Right lobe of liver (tissue), 6 donors: ENCODE data around the gene METRNL. TPM values are rescaled to one million over a fixed set of nuclear protein-coding genes. Genes with fewer than 3 reads are reported as not detected.

ENCODE experiments used
- ATAC-seq, 4 donors: fragments of 200-7000 bp; cut with Tn5 transposase; one replicate each; pipeline ENCODE4 v1.9.1; 2020; ENCODE audit warnings: mild to moderate bottlenecking in 4 of 4, moderate library complexity in 4 of 4
- DNase-seq, 3 donors: peaks; one replicate each; pipeline ENCODE4 v3.0.0-alpha.2; 2020
- H3K27ac ChIP-seq, 3 donors: fragments of 200-600 bp; one replicate each; pipeline ENCODE4 v1.8.0; 2022
- H3K27me3 ChIP-seq, 2 donors: fragments of 200-600 bp; one replicate each; pipeline ENCODE4 v1.8.0; 2022
- H3K36me3 ChIP-seq, 4 donors: fragments of 200-600 bp; sonication (generic) in 1 of 4; one replicate each; pipeline versions ENCODE4 v1.5.1 to v1.8.0; 2017 to 2022; ENCODE audit warnings: control low read depth in 1 of 4
- H3K4me1 ChIP-seq, 4 donors: fragments of 200-600 bp; sonication (generic) in 1 of 4; one replicate each; pipeline versions ENCODE4 v1.5.1 to v1.8.0; 2017 to 2022; ENCODE audit warnings: control low read depth in 1 of 4
- H3K4me3 ChIP-seq, 3 donors: fragments of 200-600 bp; one replicate each; pipeline ENCODE4 v1.8.0; 2022
- H3K9me3 ChIP-seq, 4 donors: fragments of 200-600 bp; sonication (generic) in 1 of 4; one replicate each; pipeline versions ENCODE4 v1.5.1 to v1.8.0; 2017 to 2022; ENCODE audit warnings: control low read depth in 1 of 4
- CTCF ChIP-seq, 4 donors: fragments of 200-600 bp in 3 of 4; fragments of 450-650 bp in 1 of 4; IDR thresholded peaks; one replicate each; pipeline versions ENCODE4 v1.5.1 to v1.8.0; 2016 to 2022; ENCODE audit warnings: antibody characterized with exemption in 4 of 4, mild to moderate bottlenecking in 2 of 4
- POLR2A ChIP-seq: fragments of 450-650 bp; IDR thresholded peaks from one replicate; pipeline ENCODE4 v1.6.1; 2017; ENCODE audit warnings: antibody characterized with exemption, mild to moderate bottlenecking
- WGBS: methylation state at CpG from one replicate; pipeline ENCODE4 v1.1.6; 2018; ENCODE audit warnings: low coverage, low lambda C conversion rate; ENCODE audit not compliant: insufficient coverage; ENCODE audit errors: missing lambda C conversion rate; 5-methylcytosine and 5-hydroxymethylcytosine counted together
- intact Hi-C, 2 donors: fragments of 100-400 bp; cut with DNase I; formaldehyde crosslinking; loops; one replicate each; pipeline versions ENCODE4 v1.11.2 to v1.14.1; 2022
- total RNA-seq, 6 experiments: library from RNA; depleted of rRNA in 2 of 6; stranded (reverse); fragments of >200 nt in 2 of 6; fragmentation: NEBNext Ultra II Directional in 3 of 6; extraction: Animal tissue kit (Norgen Biotek cat#: 25700) in 3 of 6; gene quantifications; one replicate each; pipeline versions ENCODE4 v1.1.0 to v1.2.4, GENCODE V29; 2016 to 2023
- donor health status: DM: no; HTN: yes; CAD: no.
- donor health status: DM: no; HTN: no; CAD: no.
- donor health status: DM: no; HTN: no; CAD: no.
- donor health status: DM: no; HTN: yes; CAD: no.
- donor health status: DM: no; HTN: yes; CAD: no.

METRNL gene
- total RNA-seq, 6 experiments from 2014 or later: 2.3 to 18.6 (median 5.9) TPM

GRCh38 chr17:83083368-83084201 lies 4.2 kb downstream of the METRNL start:
- intact Hi-C loops: no loop called here
- Histone ChIP-seq H3K36me3 (no peaks in the 10 kb centered on the region), H3K4me1 (no peaks in the 10 kb centered on the region), H3K9me3 (no peaks in the 10 kb centered on the region), H3K27me3 (peaks cover 0 to 6% of the 10 kb centered on the region in 2 donors), H3K4me3 (no peak overlapping the region), H3K27ac (no peak overlapping the region)
- DNase-seq (no peak), ATAC-seq (no peak)
- WGBS: 60% methylated on average over 21 of the region's 25 CpGs
- no peak for TF ChIP-seq POLR2A
- TF ChIP-seq CTCF (IDR thresholded peaks at IDR 0.05): no peak

GRCh38 chr17:83084214-83084613 lies 4.8 kb downstream of the METRNL start:
- TF ChIP-seq CTCF (IDR thresholded peaks at IDR 0.05) (no peak), POLR2A (no peak)
- Histone ChIP-seq H3K4me3 (no peak overlapping the region), H3K27ac (no peak overlapping the region), H3K36me3 (no peaks in the 10 kb centered on the region), H3K27me3 (peaks cover 0 to 6% of the 10 kb centered on the region in 2 donors), H3K4me1 (no peaks in the 10 kb centered on the region), H3K9me3 (no peaks in the 10 kb centered on the region)
- ATAC-seq (no peak), DNase-seq (no peak)
- 58% methylated on average over 3 of the region's 9 CpGs for WGBS
- intact Hi-C loops: no loop called here

- no peaks in the 10 kb centered on the region for H3K4me1 ChIP-seq
- no peaks in the 10 kb centered on the region for H3K36me3 ChIP-seq
- intact Hi-C loops: no loop called here
- DNase-seq (no peak), ATAC-seq (no peak)
- H3K9me3 ChIP-seq: no peaks in the 10 kb centered on the region
- H3K27me3 ChIP-seq: peaks cover 0 to 6% of the 10 kb centered on the region in 2 donors
- 86% methylated on average over 9 of the region's 27 CpGs for WGBS
- H3K4me3 ChIP-seq: no peak overlapping the region
- no peak overlapping the region for H3K27ac ChIP-seq
- TF ChIP-seq POLR2A (no peak), CTCF (IDR thresholded peaks at IDR 0.05) (no peak)
Measured at GRCh38 chr17:83084621-83085056, 5.2 kb downstream of the METRNL start.

- DNase-seq (no peak), ATAC-seq (no peak)
- TF ChIP-seq POLR2A (no peak), CTCF (IDR thresholded peaks at IDR 0.05) (no peak)
- Histone ChIP-seq H3K27ac (no peak overlapping the region), H3K9me3 (no peaks in the 10 kb centered on the region), H3K27me3 (peaks cover 0 to 6% of the 10 kb centered on the region in 2 donors), H3K4me3 (no peak overlapping the region), H3K4me1 (no peaks in the 10 kb centered on the region), H3K36me3 (no peaks in the 10 kb centered on the region)
- WGBS: 80% methylated on average over 3 of the region's 22 CpGs
- intact Hi-C loops: no loop called here
Measured at GRCh38 chr17:83085103-83085502, 5.7 kb downstream of the METRNL start.
